ENCODE measurements around the gene XXYLT1.
"Not testable (repeated sequence)": the region's sequence is repeated elsewhere in the genome, so short reads cannot be mapped to it uniquely, and the experiment has no call there.

Gene XXYLT1

GRCh38 chr3:195125646-195126045, 145.3 kb downstream of the XXYLT1 start:
- no peak for DNase-seq

- DNase-seq, result no peak
These were observed 146.5 kb downstream of the XXYLT1 start for GRCh38 chr3:195124378-195124992.

- no peak for DNase-seq
These were observed 147.7 kb downstream of the XXYLT1 start for GRCh38 chr3:195123281-195123691.

GRCh38 chr3:195122261-195122660, 148.7 kb downstream of the XXYLT1 start:
- no peak for DNase-seq

GRCh38 chr3:195120267-195120601, 150.7 kb downstream of the XXYLT1 start:
- DNase-seq, result no peak

GRCh38 chr3:195119461-195120266, 151.3 kb downstream of the XXYLT1 start:
- no peak for DNase-seq

- no peak for DNase-seq
These were observed 152.3 kb downstream of the XXYLT1 start for GRCh38 chr3:195118671-195119070.

- no peak for DNase-seq
These were observed 152.9 kb downstream of the XXYLT1 start for GRCh38 chr3:195117978-195118581.

GRCh38 chr3:195116407-195117185, 154.4 kb downstream of the XXYLT1 start:
- DNase-seq, result no peak

- DNase-seq, result no peak
These were observed 155.2 kb downstream of the XXYLT1 start for GRCh38 chr3:195115600-195116406.

- no peak for DNase-seq
These were observed 156.0 kb downstream of the XXYLT1 start for GRCh38 chr3:195114786-195115599.

GRCh38 chr3:195113536-195114425, 157.2 kb downstream of the XXYLT1 start:
- DNase-seq, result no peak

GRCh38 chr3:195113048-195113447, 157.9 kb downstream of the XXYLT1 start:
- no peak for DNase-seq

- DNase-seq, result no peak
These were observed 158.6 kb downstream of the XXYLT1 start for GRCh38 chr3:195112361-195112791.

- no peak for DNase-seq
These were observed 159.2 kb downstream of the XXYLT1 start for GRCh38 chr3:195111766-195112165.

GRCh38 chr3:195111319-195111705, 159.6 kb downstream of the XXYLT1 start:
- no peak for DNase-seq

GRCh38 chr3:195110647-195111318, 160.2 kb downstream of the XXYLT1 start:
- no peak for DNase-seq

GRCh38 chr3:195109098-195109657, 161.8 kb downstream of the XXYLT1 start:
- DNase-seq, result no peak

GRCh38 chr3:195107593-195107992, 163.4 kb downstream of the XXYLT1 start:
- DNase-seq, result no peak

GRCh38 chr3:195107031-195107430, 163.9 kb downstream of the XXYLT1 start:
- DNase-seq, result not testable (repeated sequence)

All from activated CD4-positive, alpha-beta T cell treated with anti-CD3 and anti-CD28 coated beads for 4 hours (primary cell).